Measurements from ENCODE around the gene UBE2E1.

The UBE2E1 gene

DNA sequence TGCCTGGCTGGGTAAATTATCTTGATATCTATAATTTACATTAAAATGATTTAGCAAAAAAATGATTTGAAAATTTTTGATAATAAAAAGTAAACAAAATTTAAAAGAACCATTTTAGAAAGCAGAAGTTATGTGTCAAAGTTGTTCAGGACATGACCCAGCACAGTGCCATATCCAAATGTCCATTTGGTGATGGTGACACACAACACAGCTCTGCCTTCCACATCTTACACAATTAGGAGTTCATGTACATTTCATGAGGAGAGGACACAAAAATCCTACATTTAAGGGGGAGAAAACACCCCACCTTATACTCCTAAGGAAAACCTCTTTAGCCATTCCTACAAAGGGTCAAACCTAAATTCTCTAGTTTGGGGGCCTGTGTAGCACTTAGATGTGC, 10.7 kb upstream of the UBE2E1 start:
- DNase-seq (ENCODE audit: low read depth in 2 of 2), result no peak

DNA sequence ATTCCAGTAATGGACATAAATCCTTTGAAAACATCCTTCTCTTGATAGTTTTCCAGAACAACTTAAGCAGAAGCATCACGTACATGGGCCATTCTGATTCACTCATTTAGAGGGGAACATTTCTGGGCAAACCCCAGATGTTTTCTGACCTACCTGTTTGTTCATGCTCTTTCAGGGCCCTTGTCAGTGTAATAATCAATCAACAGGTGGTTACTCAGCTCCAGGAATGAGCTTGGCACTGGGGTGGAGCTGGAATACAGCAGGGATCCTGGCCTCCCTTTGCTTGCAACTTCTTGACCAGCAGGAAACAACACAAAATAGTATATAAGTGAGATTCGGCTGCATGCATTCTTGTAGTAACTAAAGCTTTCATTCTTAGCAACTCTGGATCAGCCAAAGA, 9.2 kb upstream of the UBE2E1 start:
- DNase-seq (ENCODE audit: low read depth in 2 of 2), result no peak

DNA sequence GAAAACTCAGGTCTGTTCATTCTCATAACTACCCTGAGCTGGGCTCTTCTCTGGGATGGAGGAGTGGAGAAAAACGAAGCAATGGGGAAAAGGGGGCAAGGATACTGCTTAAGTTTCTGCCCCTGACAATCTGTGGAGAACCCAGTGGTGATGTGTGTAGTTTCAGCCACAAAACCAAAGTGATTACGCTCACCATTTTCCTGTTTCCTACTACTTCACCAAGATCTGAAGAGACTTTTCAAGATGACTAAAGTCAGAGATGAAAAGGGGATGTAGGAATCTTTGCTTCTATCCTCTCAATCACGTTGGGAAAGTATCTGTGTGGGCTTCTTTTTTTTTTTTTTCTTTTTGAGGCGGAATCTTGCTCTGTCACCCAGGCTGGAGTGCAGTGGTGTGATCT, 8.3 kb upstream of the UBE2E1 start:
- DNase-seq (ENCODE audit: low read depth in 2 of 2), result no peak

DNA sequence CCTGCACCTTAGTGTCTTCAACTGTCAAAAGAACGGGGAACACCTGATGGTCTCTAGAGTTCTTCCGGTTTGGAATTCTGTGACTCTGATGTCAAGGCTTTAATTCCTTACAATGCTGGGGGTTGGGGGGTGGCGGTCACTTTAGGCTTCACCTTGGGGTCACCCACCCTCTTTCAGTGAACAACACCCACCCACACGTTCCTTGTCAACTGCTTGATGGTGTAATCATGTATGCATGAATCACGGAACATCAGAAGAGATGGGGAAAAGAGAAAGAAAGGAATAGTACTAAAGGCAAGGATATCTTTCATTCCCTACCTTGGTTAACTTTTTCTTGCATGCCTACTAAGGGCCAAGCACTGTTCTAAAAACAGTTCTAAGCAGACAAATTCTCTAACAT, 7.3 kb upstream of the UBE2E1 start:
- DNase-seq (ENCODE audit: low read depth in 2 of 2), result no peak

DNA sequence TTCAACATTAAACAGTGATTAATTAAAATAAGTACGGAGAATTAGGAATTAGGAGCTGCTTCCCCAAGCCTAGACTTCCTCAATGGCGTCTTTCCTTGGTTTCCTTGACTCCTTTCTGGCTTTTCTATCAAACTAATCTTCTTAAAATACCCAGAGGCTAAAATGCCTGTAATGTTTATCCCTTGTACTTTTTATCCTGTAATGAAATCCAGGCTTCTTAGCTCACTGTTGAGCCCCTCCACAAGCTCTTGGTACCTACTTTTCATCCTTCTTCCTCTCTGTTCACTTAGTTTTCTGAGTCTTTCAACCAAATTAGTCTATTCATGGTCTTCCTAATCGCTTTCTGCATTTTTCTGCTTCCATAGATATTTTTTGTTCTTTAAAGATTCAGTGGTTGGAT, 6.9 kb upstream of the UBE2E1 start:
- DNase-seq (ENCODE audit: low read depth in 2 of 2), result no peak

DNA sequence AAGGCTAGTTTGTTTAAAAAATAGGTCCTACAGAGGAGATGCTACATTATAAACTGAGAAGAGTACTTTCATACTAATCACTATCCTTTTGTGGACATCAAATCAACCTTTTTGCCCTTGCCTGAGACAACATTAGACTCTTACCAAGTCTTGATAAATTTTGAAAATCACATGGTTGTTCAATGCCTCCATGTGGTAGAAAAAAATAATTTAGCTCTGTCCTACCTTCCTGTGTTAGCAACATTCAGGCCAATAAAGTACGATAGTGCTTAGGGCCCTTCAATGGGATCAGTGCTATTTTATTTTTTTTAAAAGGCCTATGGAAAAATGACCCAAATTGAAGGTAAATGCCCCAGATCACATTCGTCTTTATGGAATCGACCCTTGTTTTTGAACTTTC, 5.0 kb upstream of the UBE2E1 start:
- no peak for DNase-seq (ENCODE audit: low read depth in 2 of 2)

DNA sequence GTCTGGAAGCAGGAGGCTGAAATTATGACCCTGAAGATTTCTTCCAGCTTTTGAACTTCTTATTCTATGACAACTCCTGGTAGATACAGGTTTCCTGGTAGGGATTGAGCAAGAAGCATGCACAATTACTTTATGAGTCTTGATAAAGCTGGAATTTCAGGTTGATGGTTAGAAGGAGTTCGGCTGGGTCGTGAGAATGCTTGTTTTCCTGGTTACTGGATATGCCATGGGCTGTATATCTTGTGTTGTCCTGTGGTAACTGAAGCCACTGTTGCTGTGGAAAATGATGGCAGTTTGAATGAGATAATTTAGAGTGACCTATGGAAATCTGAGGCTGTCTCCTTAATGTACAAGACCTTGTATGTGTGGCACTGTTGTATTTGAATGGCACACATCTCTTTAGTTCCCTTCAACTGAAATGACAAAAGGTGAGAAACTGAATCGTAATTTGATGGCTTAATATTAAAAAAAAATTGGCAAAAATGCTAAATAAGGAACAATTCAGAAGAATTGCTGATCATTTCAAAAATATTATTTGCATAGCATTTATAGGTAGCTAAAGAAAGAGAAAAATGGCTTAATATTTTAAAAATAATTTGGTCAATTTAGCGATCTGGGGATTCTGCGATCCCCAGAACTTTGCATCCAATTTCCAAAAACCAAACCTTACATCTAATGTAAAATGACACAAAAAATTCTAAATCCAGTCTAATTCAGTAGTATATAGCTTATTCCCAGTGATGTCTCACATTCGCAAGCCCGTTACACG, 1.1 kb upstream of the UBE2E1 start:
- DNase-seq (ENCODE audit: low read depth in 2 of 2), result no peak

DNA sequence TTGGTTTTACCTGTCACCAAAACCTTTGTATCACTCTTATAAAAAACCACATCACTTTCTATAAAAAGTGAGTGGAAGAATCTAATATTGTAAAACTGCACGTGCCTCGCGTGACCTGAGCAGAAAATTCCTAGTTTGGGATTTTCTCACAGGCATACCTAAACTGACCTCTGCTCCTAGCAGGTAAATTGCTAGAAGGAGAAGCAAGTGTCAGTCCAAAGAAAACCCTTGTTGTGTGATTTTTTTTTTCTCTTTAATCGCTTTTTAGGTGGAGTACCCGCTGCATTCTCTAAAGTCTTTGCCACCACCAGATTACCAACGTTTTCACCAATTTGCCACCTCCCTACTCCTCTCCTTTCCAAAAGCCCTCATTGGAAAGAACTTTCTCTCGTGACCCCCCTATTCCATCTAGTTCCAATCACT, 534 bp upstream of the UBE2E1 start:
- no peak for DNase-seq (ENCODE audit: low read depth in 2 of 2)

DNA sequence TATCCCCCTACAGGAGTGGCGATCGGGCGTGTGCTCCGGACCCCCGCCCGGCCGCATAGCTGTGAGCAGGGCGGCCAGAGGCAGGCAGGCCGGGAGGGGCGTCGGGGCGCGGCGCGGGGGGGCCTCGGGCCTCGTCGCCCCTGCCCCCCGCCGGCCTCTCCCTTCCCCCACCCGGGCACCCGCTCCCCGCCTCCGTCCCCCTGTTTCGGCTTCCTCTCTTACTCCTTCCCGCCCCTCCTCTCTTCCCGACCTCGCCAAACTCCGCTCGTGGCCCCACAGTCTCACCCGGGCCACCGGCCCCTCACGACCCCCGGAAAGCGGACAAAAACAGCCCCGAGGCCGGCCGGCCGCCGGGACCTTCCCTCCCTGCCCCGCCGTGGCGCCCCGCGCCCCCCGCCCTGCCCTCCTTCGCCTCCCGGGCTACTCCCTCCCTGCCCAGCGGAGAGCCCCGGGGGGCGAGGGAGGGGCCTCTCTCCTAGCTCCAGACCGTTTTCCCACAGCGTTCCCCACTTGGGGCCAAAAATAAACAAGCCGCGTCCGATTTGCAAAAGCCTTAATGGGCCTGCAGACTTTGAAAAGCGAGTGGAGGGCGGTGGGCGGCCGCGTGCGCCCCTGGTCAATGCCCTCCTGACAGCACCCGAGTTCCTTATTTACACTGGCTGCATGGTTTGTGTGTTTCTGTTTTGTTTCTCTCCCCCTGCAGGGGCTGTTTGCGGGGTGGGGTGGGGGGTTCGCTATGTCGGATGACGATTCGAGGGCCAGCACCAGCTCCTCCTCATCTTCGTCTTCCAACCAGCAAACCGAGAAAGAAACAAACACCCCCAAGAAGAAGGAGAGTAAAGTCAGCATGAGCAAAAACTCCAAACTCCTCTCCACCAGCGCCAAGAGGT, 1.0 kb downstream of the UBE2E1 start:
- no peak for DNase-seq (ENCODE audit: low read depth in 2 of 2)

DNA sequence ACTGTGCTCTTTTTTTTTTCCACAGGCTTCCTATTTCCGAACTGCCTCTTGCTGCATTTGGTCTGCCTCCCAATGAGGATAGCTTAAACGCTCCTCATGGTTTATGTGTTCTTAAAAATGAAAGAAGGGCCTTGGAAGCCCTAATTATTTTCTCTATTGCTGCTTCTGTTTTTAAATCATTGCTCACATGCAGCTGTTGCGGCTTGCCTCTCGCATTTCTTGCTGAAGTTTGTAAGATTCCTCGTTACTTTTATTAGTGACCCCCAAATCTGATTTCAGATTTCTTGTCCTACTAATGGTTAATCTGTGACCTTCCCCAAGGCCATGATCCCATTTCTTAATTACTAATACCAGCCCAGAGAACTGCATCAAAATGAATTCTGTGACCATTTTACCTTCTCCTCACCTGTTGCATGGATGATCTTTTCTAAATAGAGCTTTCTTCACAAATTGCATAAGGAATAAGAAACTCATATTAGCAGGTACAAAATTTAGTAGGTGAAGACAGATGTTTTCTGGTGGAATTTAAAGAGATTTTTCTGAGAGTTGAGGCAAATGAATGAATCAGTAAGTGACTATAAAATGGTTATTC, 1.8 kb downstream of the UBE2E1 start:
- DNase-seq (ENCODE audit: low read depth in 2 of 2), result no peak

DNA sequence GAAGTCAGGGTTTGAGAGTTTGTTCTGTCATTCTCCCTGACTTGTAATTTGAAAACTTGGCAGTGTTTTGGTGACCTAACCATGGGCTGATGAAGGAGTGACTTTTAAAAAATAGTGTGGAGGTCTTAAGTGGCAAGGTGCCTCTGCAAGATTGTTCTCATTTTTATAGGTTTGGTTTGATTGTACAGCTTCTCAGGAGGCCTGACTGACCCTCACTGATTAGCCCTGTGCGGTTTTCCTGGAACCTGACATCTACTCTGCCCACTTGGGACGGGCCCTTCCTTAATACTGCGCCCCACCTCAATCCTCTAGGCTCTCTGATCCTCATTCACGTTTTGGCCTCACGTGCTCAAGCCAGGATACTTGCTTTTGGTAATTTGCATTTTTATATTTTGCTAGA, 2.8 kb downstream of the UBE2E1 start:
- DNase-seq (ENCODE audit: low read depth in 2 of 2), result no peak

DNA sequence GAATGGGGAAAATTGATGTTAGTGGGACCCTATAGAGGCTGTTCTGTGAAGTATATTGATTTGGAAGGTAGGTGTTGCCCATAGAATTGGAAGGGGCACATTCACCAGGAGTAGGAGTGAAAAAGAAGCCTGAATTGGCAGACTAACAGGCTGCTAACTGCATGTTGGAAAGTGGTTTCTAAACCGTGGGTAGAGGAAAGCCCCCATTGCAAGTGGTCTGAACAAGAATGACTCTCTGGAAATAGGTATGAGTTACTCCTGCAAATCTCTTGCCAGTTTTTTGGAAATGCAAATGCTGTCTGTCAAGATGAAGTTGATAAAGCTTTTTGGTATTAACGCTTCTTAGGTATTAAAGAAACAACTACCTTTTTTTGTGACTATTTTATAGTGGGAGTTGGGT, 3.5 kb downstream of the UBE2E1 start:
- DNase-seq (ENCODE audit: low read depth in 2 of 2), result no peak

DNA sequence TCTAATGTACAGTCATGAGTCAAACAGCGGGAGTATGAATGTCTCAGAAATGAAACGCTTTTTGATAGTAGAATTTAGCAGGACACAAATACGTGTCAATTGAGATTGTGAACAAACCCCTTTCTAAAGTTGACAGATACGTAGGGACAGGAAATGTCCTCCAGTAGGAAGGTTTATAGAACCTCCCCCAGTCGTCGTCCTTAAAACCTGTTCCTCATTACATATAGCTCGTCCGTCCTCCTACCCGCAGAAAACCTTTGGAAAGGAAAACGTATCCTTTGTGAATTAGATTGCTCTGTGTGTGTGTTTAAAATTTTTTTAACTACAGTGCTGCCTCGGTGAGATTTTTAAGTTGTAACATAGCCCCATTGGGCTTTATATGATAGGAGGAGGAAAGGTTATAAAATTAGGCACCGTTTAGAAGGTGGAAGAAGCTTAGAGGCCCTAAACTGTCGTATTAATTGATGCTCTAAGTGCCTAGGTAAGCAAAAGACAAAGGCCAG, 4.1 kb downstream of the UBE2E1 start:
- DNase-seq (ENCODE audit: low read depth in 2 of 2), result no peak

DNA sequence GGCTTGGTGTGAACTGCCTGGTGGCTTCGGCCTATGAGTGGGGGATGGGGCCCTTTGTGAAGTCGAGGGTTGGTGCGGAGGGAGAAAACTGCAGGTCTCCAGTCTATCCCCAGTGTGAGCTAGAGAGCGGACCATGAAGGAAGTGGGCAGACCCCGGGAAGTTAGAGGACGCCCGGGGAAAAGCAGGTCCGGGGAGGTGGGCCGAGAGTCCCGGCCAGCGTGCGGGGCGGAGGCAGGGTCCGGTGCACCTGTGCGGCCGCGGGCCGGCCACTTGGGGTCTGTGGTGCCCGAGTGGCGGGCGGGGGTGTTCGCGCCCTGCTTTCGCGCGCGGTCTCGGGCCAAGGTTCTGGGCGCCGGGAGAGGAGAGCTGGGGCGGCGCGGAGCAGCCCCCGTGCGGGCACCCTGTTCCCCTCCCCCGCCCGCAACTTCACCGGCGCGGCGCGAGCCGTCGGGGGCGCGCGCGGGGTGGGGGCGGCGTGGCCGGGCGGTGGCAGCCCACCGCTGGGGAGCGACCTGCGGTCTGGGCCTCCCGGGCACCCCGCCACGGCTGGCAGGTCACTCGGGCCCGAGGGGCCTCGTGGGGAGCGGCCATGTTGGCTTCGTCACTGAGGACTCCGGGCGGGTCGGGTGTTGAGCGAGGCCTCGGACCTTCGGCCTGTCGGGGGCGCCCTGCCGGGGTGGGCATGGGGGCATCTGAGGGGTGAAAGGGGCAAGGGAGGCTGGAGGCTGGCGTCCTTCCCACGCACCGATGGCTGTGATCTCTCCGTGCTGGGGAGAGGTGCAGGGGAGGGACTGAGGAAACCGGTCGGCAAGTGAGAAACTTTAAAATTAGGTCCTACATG, 4.8 kb downstream of the UBE2E1 start:
- peak in 1 of 2 donors; percentile 28 for DNase-seq (ENCODE audit: low read depth in 2 of 2)

DNA sequence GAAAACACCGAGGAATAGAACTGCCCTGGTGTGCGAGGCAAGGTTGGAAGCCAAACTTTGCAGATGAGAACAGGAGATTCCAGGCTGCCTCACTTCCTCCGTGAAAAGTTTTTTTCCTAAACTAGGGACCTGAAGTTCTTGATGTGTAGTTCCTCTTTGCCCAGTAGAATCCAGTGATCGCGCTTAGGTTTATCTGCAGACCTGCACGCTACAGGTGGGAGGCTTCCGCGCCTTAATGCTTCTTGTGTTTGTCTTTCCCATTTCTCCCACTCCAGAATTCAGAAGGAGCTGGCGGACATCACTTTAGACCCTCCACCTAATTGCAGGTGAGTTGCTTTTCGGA, 5.4 kb downstream of the UBE2E1 start:
- DNase-seq (ENCODE audit: low read depth in 2 of 2), result no peak

DNA sequence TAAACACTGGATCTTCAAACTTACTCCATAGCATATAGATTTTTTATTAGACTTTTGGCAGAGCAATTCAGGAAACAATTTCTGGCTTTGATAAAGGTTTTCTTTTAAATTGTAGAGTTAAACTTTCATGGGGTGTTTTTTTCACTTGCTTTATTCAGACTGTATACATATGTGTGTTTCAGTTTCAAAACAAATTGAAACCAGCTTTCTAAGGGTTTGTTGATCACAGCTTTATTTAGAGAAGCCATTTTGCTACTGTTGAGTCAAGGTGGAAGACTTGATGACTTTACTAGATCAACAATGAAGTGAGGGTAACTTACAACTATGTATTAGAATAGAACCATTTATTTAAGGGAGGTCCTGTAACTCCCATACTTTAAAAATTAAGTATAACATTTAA, 6.2 kb downstream of the UBE2E1 start:
- no peak for DNase-seq (ENCODE audit: low read depth in 2 of 2)

DNA sequence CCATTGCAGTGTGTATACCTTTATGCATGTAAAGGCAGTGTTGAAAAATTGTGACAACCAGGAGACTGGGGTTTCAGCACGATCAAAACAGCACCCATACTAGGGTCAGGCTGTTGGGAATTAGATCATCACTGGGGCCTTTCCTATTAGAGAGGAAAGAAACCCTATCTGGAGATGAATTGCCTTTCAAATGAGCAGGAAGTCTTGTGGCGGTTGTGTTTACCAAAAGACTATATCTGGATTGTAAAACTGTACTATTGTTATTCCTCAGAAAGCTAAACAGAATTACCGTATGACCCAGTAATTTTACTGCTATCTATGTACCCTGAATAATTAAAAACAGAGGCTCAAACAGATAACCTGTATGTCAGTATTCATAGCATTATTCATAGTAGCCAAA, 10.1 kb downstream of the UBE2E1 start:
- no peak for DNase-seq (ENCODE audit: low read depth in 2 of 2)

DNA sequence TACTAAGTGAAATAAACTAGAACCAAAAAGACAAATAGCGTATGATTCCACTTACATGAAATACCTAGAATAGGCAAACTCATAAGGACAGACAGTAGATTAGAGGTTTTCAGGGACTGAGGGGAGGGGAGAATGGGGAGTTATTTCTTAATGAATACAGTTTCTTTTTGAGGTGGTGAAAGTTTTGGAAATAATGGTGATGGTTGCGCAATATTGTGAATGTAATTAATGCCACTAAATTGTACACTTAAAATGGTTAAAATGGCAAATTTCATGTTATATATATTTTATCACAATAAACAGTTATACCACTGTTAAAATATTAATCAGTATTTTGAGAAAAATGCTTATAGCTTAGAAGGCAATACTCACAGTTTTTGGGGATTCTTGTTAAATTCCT, 11.0 kb downstream of the UBE2E1 start:
- DNase-seq (ENCODE audit: low read depth in 2 of 2), result no peak

DNA sequence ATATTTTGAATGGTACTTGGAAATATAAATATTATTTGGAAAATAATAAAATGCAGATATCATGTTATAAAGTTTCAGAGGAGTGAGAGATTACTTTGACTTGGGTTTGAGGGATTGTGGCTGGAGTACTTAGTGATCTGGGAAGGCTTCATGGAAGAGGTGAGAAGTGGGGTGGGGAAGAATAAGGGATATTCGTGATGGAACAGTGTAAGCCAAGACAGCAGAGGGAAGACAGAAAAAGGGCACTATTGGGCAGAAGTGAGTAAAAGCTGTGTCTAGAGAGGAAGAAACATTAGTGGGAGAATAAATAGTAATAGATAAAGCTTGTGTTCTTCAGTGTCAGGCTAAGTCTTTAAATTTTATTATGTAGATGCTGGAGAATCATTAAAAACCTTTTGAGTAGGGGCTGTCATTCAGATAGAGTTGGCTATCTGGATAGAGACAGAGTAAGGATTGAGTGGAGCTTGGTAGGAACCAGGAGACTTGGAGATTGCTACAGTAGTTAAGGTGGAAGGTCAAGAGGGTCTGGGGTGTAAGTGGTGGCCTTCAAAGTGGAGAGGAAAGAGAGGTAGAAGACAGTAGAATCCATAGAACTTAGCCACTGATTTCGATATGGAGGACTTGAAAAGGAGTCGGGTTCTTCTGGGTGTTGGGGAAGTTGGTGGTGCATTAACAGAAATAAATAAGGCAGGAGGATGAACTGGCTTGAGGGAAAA, 11.9 kb downstream of the UBE2E1 start:
- DNase-seq (ENCODE audit: low read depth in 2 of 2), result no peak

DNA sequence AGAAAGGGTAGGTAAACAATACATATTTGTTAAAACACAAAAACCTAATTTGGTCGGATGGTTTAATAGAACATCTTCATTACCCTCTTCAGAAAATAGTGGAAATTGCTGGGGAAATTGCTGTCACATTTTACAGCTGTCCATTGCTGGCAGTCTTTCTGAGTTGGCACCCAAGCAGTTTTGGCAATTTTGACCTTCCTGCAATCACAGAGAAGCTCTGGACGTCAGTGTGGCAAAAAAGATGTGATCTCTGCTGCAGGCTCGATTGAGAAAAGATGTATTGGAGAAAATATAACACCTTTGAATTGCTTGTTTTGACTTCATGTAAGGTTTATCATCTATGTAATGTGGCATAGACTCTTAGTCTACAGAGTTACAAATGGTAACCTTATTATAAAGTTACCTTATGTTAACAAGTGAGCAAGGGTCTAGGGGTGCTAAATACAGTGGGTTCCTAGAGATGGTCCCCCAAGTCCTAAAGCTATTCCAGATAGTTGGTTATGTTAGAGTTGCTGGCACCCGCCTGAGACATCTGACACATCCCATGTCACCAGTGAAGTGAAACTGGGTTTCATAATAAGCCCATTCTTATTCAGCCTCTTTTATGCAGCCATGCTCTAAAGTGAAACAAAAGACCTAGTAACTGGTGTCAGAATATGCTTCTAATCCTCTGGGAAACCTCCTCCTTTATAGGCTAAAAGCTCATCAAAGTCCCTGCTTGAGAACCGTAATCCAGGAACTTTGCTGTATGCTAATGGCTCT, 14.0 kb downstream of the UBE2E1 start:
- no peak for DNase-seq (ENCODE audit: low read depth in 2 of 2)

Data from stimulated activated CD4-positive, alpha-beta T cell treated with anti-CD3 and anti-CD28 coated beads, Interleukin-15, amount 100 ng/mL, for 48 hours (primary cell).